Measurements from ENCODE around the gene RASA3. TPM values are rescaled to one million over a fixed set of nuclear protein-coding genes. Genes with fewer than 3 reads are reported as not detected.

The RASA3 gene
- total and polyA plus RNA-seq, 2 donors (not counting 3 experiments of a cell fraction or from before 2014, with no cell fraction given), result 26.5 to 53.8 TPM

- TF ChIP-seq FOS (IDR thresholded peaks at IDR 0.05; ENCODE audit: borderline replicate concordance, insufficient read depth, low read length) (no peak), POLR2A (IDR thresholded peaks at IDR 0.05; ENCODE audit: low read depth, low read length) (no peak), POLR2AphosphoS5 (IDR thresholded peaks at IDR 0.05; ENCODE audit: insufficient read depth, low read depth, low read length) (no peak), GATA2 (IDR thresholded peaks at IDR 0.05; ENCODE audit: insufficient read depth, insufficient read length, low read depth, low read length) (no peak), JUN (IDR thresholded peaks at IDR 0.05; ENCODE audit: borderline replicate concordance, insufficient read depth, insufficient read length, low read depth) (no peak), MYC (IDR thresholded peaks at IDR 0.05; ENCODE audit: low read depth, low read length) (no peak), EZH2 (IDR thresholded peaks at IDR 0.05; ENCODE audit: borderline replicate concordance, low read depth, low read length, severe bottlenecking) (no peak)
- TF ChIP-seq, protein P1, sequence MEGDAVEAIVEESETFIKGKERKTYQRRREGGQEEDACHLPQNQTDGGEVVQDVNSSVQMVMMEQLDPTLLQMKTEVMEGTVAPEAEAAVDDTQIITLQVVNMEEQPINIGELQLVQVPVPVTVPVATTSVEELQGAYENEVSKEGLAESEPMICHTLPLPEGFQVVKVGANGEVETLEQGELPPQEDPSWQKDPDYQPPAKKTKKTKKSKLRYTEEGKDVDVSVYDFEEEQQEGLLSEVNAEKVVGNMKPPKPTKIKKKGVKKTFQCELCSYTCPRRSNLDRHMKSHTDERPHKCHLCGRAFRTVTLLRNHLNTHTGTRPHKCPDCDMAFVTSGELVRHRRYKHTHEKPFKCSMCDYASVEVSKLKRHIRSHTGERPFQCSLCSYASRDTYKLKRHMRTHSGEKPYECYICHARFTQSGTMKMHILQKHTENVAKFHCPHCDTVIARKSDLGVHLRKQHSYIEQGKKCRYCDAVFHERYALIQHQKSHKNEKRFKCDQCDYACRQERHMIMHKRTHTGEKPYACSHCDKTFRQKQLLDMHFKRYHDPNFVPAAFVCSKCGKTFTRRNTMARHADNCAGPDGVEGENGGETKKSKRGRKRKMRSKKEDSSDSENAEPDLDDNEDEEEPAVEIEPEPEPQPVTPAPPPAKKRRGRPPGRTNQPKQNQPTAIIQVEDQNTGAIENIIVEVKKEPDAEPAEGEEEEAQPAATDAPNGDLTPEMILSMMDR (IDR thresholded peaks at IDR 0.05; ENCODE audit: extremely low read depth in 1 of 2, insufficient read depth in 1 of 2, low read depth in 1 of 2, low read length in 2 of 2), result no peak
- TF ChIP-seq, protein P2, sequence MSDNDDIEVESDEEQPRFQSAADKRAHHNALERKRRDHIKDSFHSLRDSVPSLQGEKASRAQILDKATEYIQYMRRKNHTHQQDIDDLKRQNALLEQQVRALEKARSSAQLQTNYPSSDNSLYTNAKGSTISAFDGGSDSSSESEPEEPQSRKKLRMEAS (IDR thresholded peaks at IDR 0.05; ENCODE audit: insufficient read depth, insufficient read length), result no peak
- no peak overlapping the region for H3K4me2 ChIP-seq (ENCODE audit: insufficient read depth, low read length)
- no peak overlapping the region for H3K9ac ChIP-seq (replicated peaks; ENCODE audit: extremely low read depth, insufficient read depth, low read length)
- no peaks in the 10 kb centered on the region for H3K9me3 ChIP-seq (replicated peaks; ENCODE audit: control insufficient read depth, insufficient read depth, low read length)
- DNase-seq (ENCODE audit: low read depth, low spot score) (no peak), FAIRE-seq (no peak)
- CTCF ChIA-PET, result interaction anchor here (1.0 kb wide), 1 partner anchor 12 kb away, joined by 3 read pairs; no protein-coding TSS in a partner anchor
- no peaks in the 10 kb centered on the region for H3K4me1 ChIP-seq (ENCODE audit: control insufficient read depth, extremely low read depth, insufficient read depth, low read length)
- H4K20me1 ChIP-seq (replicated peaks; ENCODE audit: control insufficient read depth, extremely low read depth, insufficient read depth, low read length), result no peaks in the 10 kb centered on the region
- H3K79me2 ChIP-seq (ENCODE audit: control insufficient read depth, insufficient read depth, low read length), result no peaks in the 10 kb centered on the region
- no peaks in the 10 kb centered on the region for H3K9me1 ChIP-seq (replicated peaks; ENCODE audit: control insufficient read depth, extremely low read depth, insufficient read depth, low read length)
- dilution Hi-C loops (cut with MboI; ENCODE audit: extremely low pct_ligation_motif_present, low sequenced_read_pairs), result no loop called here
- intact Hi-C loops (cut with micrococcal nuclease), result no loop called here
- no peak overlapping the region for H3K4me3 ChIP-seq (replicated peaks in 1 of 3; ENCODE audit: insufficient read depth in 1 of 3, low read depth in 1 of 3, low read length in 3 of 3)
- H3K36me3 ChIP-seq (ENCODE audit: control insufficient read depth in 2 of 2, extremely low read depth in 1 of 2, insufficient read depth in 2 of 2, low read length in 2 of 2), result no peaks in the 10 kb centered on the region
- POLR2A ChIA-PET, result no interaction called here
- peaks cover 3 to 5% of the 10 kb centered on the region in 2 experiments for H3K27me3 ChIP-seq (ENCODE audit: control insufficient read depth in 2 of 2, insufficient read depth in 2 of 2, low read length in 2 of 2)
- no TSS peak for BruUV-seq (replicated peaks)
- H2AFZ ChIP-seq (ENCODE audit: low read depth, low read length), result no peak overlapping the region
- no peak overlapping the region for H3K27ac ChIP-seq (ENCODE audit: insufficient read depth, low read depth, low read length)
Observed at GRCh38 chr13:113933901-113934300, 198.5 kb downstream of the RASA3 start.

All from endothelial cell of umbilical vein (primary cell).